ENCODE measurements around the gene GORASP2. TPM values are rescaled to one million over a fixed set of nuclear protein-coding genes. Genes with fewer than 3 reads are reported as not detected.

The GORASP2 gene
- total and polyA plus RNA-seq, 4 experiments from 2014 or later, result 82.4 to 116 (median 97.1) TPM

DNA sequence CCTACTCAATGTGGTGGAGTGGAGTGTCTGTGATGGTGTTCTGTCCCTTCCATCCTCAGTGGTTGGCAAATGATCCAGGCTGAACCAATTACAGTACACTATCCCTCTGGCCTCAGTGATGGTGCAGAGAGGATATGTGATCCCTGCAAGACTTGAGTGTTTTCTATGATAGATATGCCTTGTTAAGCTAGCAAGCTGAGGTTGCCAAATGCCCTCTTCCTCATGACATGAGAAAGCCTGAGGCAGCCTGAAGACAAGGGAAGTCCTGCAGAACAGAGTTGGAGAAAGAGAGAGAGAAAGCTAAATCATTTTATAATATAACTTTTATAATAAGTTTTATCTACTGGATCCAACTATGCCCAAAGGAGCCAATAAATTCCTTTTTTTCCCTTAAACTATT lies 41.6 kb upstream of the GORASP2 start:
- CTCF ChIA-PET (ENCODE audit: partially characterized antibody), result no interaction called here
- no peak for DNase-seq
- H3K4me3 ChIP-seq (ENCODE audit: low read length in 2 of 2), result no peak overlapping the region
- intact Hi-C loops (cut with micrococcal nuclease), result no loop called here
- no peak overlapping the region for H3K27ac ChIP-seq (ENCODE audit: low read depth, low read length)
- Mint-ChIP-seq H3K4me3 (no peak overlapping the region), H3K9me3 (peaks cover 0 to 3% (median 0%) of the 10 kb centered on the region in 8 donors), H3K36me3 (peaks cover 0 to 3% of the 10 kb centered on the region in 2 donors), H3K27me3 (peaks cover 10 to 14% of the 10 kb centered on the region in 2 donors), H3K4me1 (no peaks in the 10 kb centered on the region), H3K27ac (no peak overlapping the region)
- no peaks in the 10 kb centered on the region for H3K9me3 ChIP-seq (ENCODE audit: control insufficient read depth in 1 of 2, low read length in 2 of 2)
- H3K4me1 ChIP-seq (ENCODE audit: insufficient read depth, low read length), result no peaks in the 10 kb centered on the region
- POLR2A ChIA-PET (ENCODE audit: partially characterized antibody), result no interaction called here
- H3K27me3 ChIP-seq (ENCODE audit: insufficient read depth, low read length), result no peaks in the 10 kb centered on the region
- H3K36me3 ChIP-seq (ENCODE audit: insufficient read depth, low read length), result no peaks in the 10 kb centered on the region

DNA sequence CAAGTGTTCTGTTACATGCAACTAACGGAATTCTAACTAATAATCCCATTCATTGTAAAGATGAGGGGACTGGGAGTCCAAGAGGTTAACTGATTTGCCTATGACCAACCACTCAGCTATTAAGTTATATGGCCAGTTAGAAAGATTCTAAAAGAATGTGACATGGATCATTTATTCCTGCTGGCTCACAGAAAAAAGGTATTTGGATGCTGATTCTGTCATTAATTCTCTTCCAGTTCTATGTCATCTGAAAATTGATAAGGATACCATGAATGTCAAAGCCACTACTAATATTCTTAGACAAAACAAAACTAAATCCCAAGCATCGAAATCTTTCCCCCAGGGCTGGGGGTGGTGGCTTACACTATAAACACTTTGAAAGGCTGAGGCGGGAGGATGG lies 41.2 kb upstream of the GORASP2 start:
- Histone ChIP-seq H3K27me3 (ENCODE audit: insufficient read depth, low read length) (no peaks in the 10 kb centered on the region), H3K9me3 (ENCODE audit: control insufficient read depth in 1 of 2, low read length in 2 of 2) (no peaks in the 10 kb centered on the region), H3K4me1 (ENCODE audit: insufficient read depth, low read length) (no peaks in the 10 kb centered on the region), H3K36me3 (ENCODE audit: insufficient read depth, low read length) (no peaks in the 10 kb centered on the region), H3K4me3 (ENCODE audit: low read length in 2 of 2) (no peak overlapping the region), H3K27ac (ENCODE audit: low read depth, low read length) (no peak overlapping the region)
- DNase-seq, result no peak
- POLR2A ChIA-PET (ENCODE audit: partially characterized antibody), result no interaction called here
- Mint-ChIP-seq H3K36me3 (peaks cover 0 to 3% of the 10 kb centered on the region in 2 donors), H3K27ac (no peak overlapping the region), H3K4me3 (no peak overlapping the region), H3K27me3 (peaks cover 9 to 13% of the 10 kb centered on the region in 2 donors), H3K4me1 (no peaks in the 10 kb centered on the region), H3K9me3 (peaks cover 0 to 3% (median 0%) of the 10 kb centered on the region in 8 donors)
- intact Hi-C loops (cut with micrococcal nuclease), result no loop called here
- CTCF ChIA-PET (ENCODE audit: partially characterized antibody), result no interaction called here

DNA sequence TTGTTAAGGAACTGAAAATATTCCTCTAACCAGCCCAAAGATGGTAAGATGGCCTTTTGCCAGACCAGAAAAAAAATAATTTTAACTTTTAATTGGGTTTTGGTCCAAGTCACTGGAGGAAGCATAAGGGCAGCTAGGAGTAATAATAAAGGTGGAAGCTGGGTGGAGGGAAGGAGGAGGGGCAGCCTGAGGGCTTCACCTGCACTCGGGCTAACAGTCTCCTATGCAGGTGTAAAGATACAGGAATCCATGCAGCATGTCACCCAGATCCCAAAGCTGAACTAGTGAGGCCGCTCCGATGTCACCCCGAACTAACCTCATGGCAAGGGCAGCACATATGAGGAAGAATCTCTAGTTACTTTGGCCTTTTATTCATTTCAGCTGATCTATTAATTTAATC lies 37.2 kb upstream of the GORASP2 start:
- H3K4me3 Mint-ChIP-seq, result no peak overlapping the region
- ChIA-PET POLR2A (ENCODE audit: partially characterized antibody) (interaction anchor here (0.6 kb wide), 1 partner anchor 44 kb away, joined by 3 read pairs; no protein-coding TSS in a partner anchor), CTCF (ENCODE audit: partially characterized antibody) (interaction anchor here (1.4 to 2.0 kb wide), 2 partner anchors 14 to 19 kb away, joined by 5 to 6 read pairs; no protein-coding TSS in a partner anchor)
- H3K4me1 ChIP-seq (ENCODE audit: insufficient read depth, low read length), result no peaks in the 10 kb centered on the region
- H3K9me3 ChIP-seq (ENCODE audit: control insufficient read depth in 1 of 2, low read length in 2 of 2), result no peaks in the 10 kb centered on the region
- no peak overlapping the region for H3K27ac ChIP-seq (ENCODE audit: low read depth, low read length)
- H3K27me3 Mint-ChIP-seq, result peaks cover 9 to 11% of the 10 kb centered on the region in 2 donors
- DNase-seq, result no peak
- H3K36me3 ChIP-seq (ENCODE audit: insufficient read depth, low read length), result no peaks in the 10 kb centered on the region
- H3K27me3 ChIP-seq (ENCODE audit: insufficient read depth, low read length), result no peaks in the 10 kb centered on the region
- no peak overlapping the region for H3K4me3 ChIP-seq (ENCODE audit: low read length in 2 of 2)
- H3K27ac Mint-ChIP-seq, result no peak overlapping the region
- no peaks in the 10 kb centered on the region for H3K36me3 Mint-ChIP-seq
- intact Hi-C loops (cut with micrococcal nuclease), result no loop called here
- no peaks in the 10 kb centered on the region for H3K4me1 Mint-ChIP-seq
- no peaks in the 10 kb centered on the region for H3K9me3 Mint-ChIP-seq

GRCh38 chr2:170892391-170892951 lies 36.6 kb upstream of the GORASP2 start:
- Mint-ChIP-seq H3K27me3 (peaks cover 11 to 12% of the 10 kb centered on the region in 2 donors), H3K9me3 (no peaks in the 10 kb centered on the region), H3K36me3 (no peaks in the 10 kb centered on the region), H3K4me3 (no peak overlapping the region), H3K4me1 (no peaks in the 10 kb centered on the region), H3K27ac (no peak overlapping the region)
- Histone ChIP-seq H3K4me1 (ENCODE audit: insufficient read depth, low read length) (no peaks in the 10 kb centered on the region), H3K36me3 (ENCODE audit: insufficient read depth, low read length) (no peaks in the 10 kb centered on the region), H3K4me3 (ENCODE audit: low read length in 2 of 2) (no peak overlapping the region), H3K27me3 (ENCODE audit: insufficient read depth, low read length) (no peaks in the 10 kb centered on the region), H3K27ac (ENCODE audit: low read depth, low read length) (no peak overlapping the region), H3K9me3 (ENCODE audit: control insufficient read depth in 1 of 2, low read length in 2 of 2) (no peaks in the 10 kb centered on the region)
- no peak for DNase-seq
- POLR2A ChIA-PET (ENCODE audit: partially characterized antibody), result no interaction called here
- intact Hi-C loops (cut with micrococcal nuclease), result no loop called here
- CTCF ChIA-PET (ENCODE audit: partially characterized antibody), result interaction anchor here (1.4 to 2.0 kb wide), 2 partner anchors 15 to 20 kb away, joined by 5 to 6 read pairs; no protein-coding TSS in a partner anchor

GRCh38 chr2:170895023-170895757 lies 33.9 kb upstream of the GORASP2 start:
- intact Hi-C loops (cut with micrococcal nuclease), result no loop called here

GRCh38 chr2:170896622-170897021 lies 32.4 kb upstream of the GORASP2 start:
- Mint-ChIP-seq H3K36me3 (no peaks in the 10 kb centered on the region), H3K27me3 (peaks cover 16 to 21% of the 10 kb centered on the region in 2 donors), H3K9me3 (no peaks in the 10 kb centered on the region), H3K27ac (no peak overlapping the region), H3K4me3 (no peak overlapping the region), H3K4me1 (no peaks in the 10 kb centered on the region)
- no peaks in the 10 kb centered on the region for H3K4me1 ChIP-seq (ENCODE audit: insufficient read depth, low read length)
- no peak overlapping the region for H3K4me3 ChIP-seq (ENCODE audit: low read length in 2 of 2)
- ChIA-PET POLR2A (ENCODE audit: partially characterized antibody) (no interaction called here), CTCF (ENCODE audit: partially characterized antibody) (interaction anchor here (1.0 to 1.7 kb wide), 2 partner anchors 24 to 32 kb away, joined by 5 read pairs; partner anchors contain the start of gene GORASP2)
- H3K27ac ChIP-seq (ENCODE audit: low read depth, low read length), result no peak overlapping the region
- no peak for DNase-seq
- no peaks in the 10 kb centered on the region for H3K27me3 ChIP-seq (ENCODE audit: insufficient read depth, low read length)
- H3K9me3 ChIP-seq (ENCODE audit: control insufficient read depth in 1 of 2, low read length in 2 of 2), result no peaks in the 10 kb centered on the region
- intact Hi-C loops (cut with micrococcal nuclease), result no loop called here
- H3K36me3 ChIP-seq (ENCODE audit: insufficient read depth, low read length), result no peaks in the 10 kb centered on the region

More at GRCh38 chr2:170895023-170895757, 33.9 kb upstream of the GORASP2 start:
- Histone ChIP-seq H3K9me3 (ENCODE audit: control insufficient read depth in 1 of 2, low read length in 2 of 2) (no peaks in the 10 kb centered on the region), H3K27me3 (ENCODE audit: insufficient read depth, low read length) (no peaks in the 10 kb centered on the region), H3K36me3 (ENCODE audit: insufficient read depth, low read length) (no peaks in the 10 kb centered on the region), H3K4me3 (ENCODE audit: low read length in 2 of 2) (no peak overlapping the region), H3K4me1 (ENCODE audit: insufficient read depth, low read length) (no peaks in the 10 kb centered on the region), H3K27ac (ENCODE audit: low read depth, low read length) (no peak overlapping the region)
- no peaks in the 10 kb centered on the region for H3K4me1 Mint-ChIP-seq
- no peak overlapping the region for H3K27ac Mint-ChIP-seq
- CTCF ChIA-PET (ENCODE audit: partially characterized antibody), result interaction anchor here (0.7 to 1.6 kb wide), 3 partner anchors 17 to 69 kb away, joined by 3 to 4 read pairs (median 3); no protein-coding TSS in a partner anchor
- H3K36me3 Mint-ChIP-seq, result no peaks in the 10 kb centered on the region
- POLR2A ChIA-PET (ENCODE audit: partially characterized antibody), result no interaction called here
- peaks cover 16 to 19% of the 10 kb centered on the region in 2 donors for H3K27me3 Mint-ChIP-seq
- DNase-seq, result no peak
- H3K9me3 Mint-ChIP-seq, result no peaks in the 10 kb centered on the region
- H3K4me3 Mint-ChIP-seq, result no peak overlapping the region

DNA sequence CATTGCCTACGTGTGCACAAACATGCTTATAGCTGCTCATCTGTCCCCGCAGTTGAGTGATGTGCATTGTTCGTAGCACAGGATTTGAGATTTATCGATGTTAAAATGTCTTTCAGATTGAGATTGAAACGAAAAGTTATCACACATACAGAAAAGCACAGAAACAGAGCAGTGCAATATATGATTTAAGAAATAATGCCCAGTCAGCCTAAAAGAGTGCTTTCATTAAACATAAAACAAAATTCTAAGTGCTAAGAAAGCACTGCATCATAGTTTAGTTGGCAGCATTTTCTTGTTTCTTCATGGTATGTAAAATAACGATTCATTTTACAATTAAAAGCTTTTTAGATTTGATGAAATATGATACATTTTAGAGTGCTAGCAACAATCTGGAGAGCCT lies 31.9 kb upstream of the GORASP2 start:
- Histone ChIP-seq H3K27me3 (ENCODE audit: insufficient read depth, low read length) (no peaks in the 10 kb centered on the region), H3K36me3 (ENCODE audit: insufficient read depth, low read length) (no peaks in the 10 kb centered on the region), H3K4me3 (ENCODE audit: low read length in 2 of 2) (no peak overlapping the region), H3K27ac (ENCODE audit: low read depth, low read length) (no peak overlapping the region), H3K9me3 (ENCODE audit: control insufficient read depth in 1 of 2, low read length in 2 of 2) (no peaks in the 10 kb centered on the region), H3K4me1 (ENCODE audit: insufficient read depth, low read length) (no peaks in the 10 kb centered on the region)
- CTCF ChIA-PET (ENCODE audit: partially characterized antibody), result interaction anchor here (1.0 to 1.7 kb wide), 2 partner anchors 24 to 32 kb away, joined by 5 read pairs; partner anchors contain the start of gene GORASP2
- Mint-ChIP-seq H3K4me1 (no peaks in the 10 kb centered on the region), H3K9me3 (no peaks in the 10 kb centered on the region), H3K27me3 (peaks cover 16 to 21% of the 10 kb centered on the region in 2 donors), H3K36me3 (no peaks in the 10 kb centered on the region), H3K27ac (no peak overlapping the region), H3K4me3 (no peak overlapping the region)
- DNase-seq, result no peak
- POLR2A ChIA-PET (ENCODE audit: partially characterized antibody), result no interaction called here
- intact Hi-C loops (cut with micrococcal nuclease), result no loop called here
